ENCODE measurements around the gene NEDD9. TPM values are rescaled to one million over a fixed set of nuclear protein-coding genes. Genes with fewer than 3 reads are reported as not detected.

Gene NEDD9
- total and polyA plus RNA-seq, 10 of the 15 experiments (the other 5 are each of a cell fraction or from before 2014, with no cell fraction given), result 4.9 to 92.6 (median 14.6) TPM

GRCh38 chr6:11270030-11271027, 37.9 kb upstream of the NEDD9 start:
- no peaks in the 10 kb centered on the region; the same call in 1 of the 2 replicates for H3K79me2 ChIP-seq (ENCODE audit: control insufficient read depth, insufficient read depth, low read length)
- H4K20me1 ChIP-seq (ENCODE audit: control insufficient read depth, insufficient read depth), result no peaks in the 10 kb centered on the region

More at GRCh38 chr6:11270030-11271027, 37.9 kb upstream of the NEDD9 start:
- no peak overlapping the region for H3K9ac ChIP-seq (ENCODE audit: control insufficient read depth, insufficient read depth, low read length)
- no peak for FAIRE-seq
- ChIA-PET POLR2A (interaction anchor here (0.6 to 1.9 kb wide), 3 partner anchors 9 to 246 kb away, joined by 3 to 8 read pairs (median 6); partner anchors contain the start of gene NEDD9), RAD21 (ENCODE audit: unreplicated experiment) (interaction anchor here (0.7 to 1.7 kb wide), 2 partner anchors 39 to 191 kb away, joined by 4 to 7 read pairs; partner anchors contain the start of gene NEDD9), SMC1A (ENCODE audit: uncharacterized antibody, unreplicated experiment) (interaction anchor here (0.7 to 3.5 kb wide), 9 partner anchors 8 to 225 kb away, joined by 3 to 15 read pairs (median 3); no protein-coding TSS in a partner anchor), CTCF (interaction anchor here (0.6 to 1.3 kb wide), 4 partner anchors 51 to 1919 kb away, joined by 3 to 4 read pairs (median 3); no protein-coding TSS in a partner anchor)
- no peak overlapping the region for H2AFZ ChIP-seq (ENCODE audit: control insufficient read depth, low read depth, low read length)
- no peaks in the 10 kb centered on the region for H3K9me3 ChIP-seq (replicated peaks; ENCODE audit: control insufficient read depth, insufficient read depth, low read length)
- BruUV-seq (replicated peaks), result no TSS peak
- H3K27me3 ChIP-seq (replicated peaks in 1 of 2; ENCODE audit: control insufficient read depth in 2 of 2, insufficient read depth in 2 of 2, low read length in 1 of 2), result no peaks in the 10 kb centered on the region
- H3K4me2 ChIP-seq (ENCODE audit: control insufficient read depth, insufficient read depth), result no peak overlapping the region
- in situ Hi-C loops (cut with MboI) (no loop called here), intact Hi-C loops (cut with micrococcal nuclease; ENCODE audit: unreplicated experiment) (no loop called here)
- H3K4me3 ChIP-seq, result no peak overlapping the region
- H3K4me1 ChIP-seq (ENCODE audit: control insufficient read depth, insufficient read depth, low read length), result peaks cover 8% of the 10 kb centered on the region; the same call in 1 of the 2 replicates
- no peak for ATAC-seq
- TF ChIP-seq MEF2A (IDR thresholded peaks at IDR 0.05; ENCODE audit: insufficient read depth, low read depth, low read length), result no peak
- no peak for TF ChIP-seq SPI1 (IDR thresholded peaks at IDR 0.05; ENCODE audit: borderline replicate concordance, insufficient read depth, low read depth, low read length)
- TF ChIP-seq NFIC (IDR thresholded peaks at IDR 0.05; ENCODE audit: low read depth, low read length), result no peak
- no peak for TF ChIP-seq SREBF1 (IDR thresholded peaks at IDR 0.05; ENCODE audit: low read length)
- TF ChIP-seq SIX5 (IDR thresholded peaks at IDR 0.05; ENCODE audit: low read depth, low read length, severe bottlenecking), result no peak
- TF ChIP-seq SRF (IDR thresholded peaks at IDR 0.05; ENCODE audit: low read depth in 2 of 2, low read length in 2 of 2), result no peak
- no peak for TF ChIP-seq CBFB (IDR thresholded peaks at IDR 0.05; ENCODE audit: low read depth)
- TF ChIP-seq YBX1 (IDR thresholded peaks at IDR 0.05), result no peak
- TF ChIP-seq TCF7 (IDR thresholded peaks at IDR 0.05; ENCODE audit: borderline replicate concordance), result no peak
- no peak for TF ChIP-seq MXI1 (IDR thresholded peaks at IDR 0.05; ENCODE audit: low read depth, low read length)
- TF ChIP-seq IKZF2 (IDR thresholded peaks at IDR 0.05), result no peak
- TF ChIP-seq DPF2 (IDR thresholded peaks at IDR 0.05), result no peak
- TF ChIP-seq TARDBP (IDR thresholded peaks at IDR 0.05; ENCODE audit: borderline replicate concordance), result no peak
- TF ChIP-seq MLLT1 (IDR thresholded peaks at IDR 0.05), result no peak
- no peak for TF ChIP-seq EP300 (IDR thresholded peaks at IDR 0.05; ENCODE audit: borderline replicate concordance in 1 of 2, control insufficient read depth in 1 of 2, low read depth in 2 of 2, low read length in 2 of 2)
- no peak for TF ChIP-seq HDAC2 (IDR thresholded peaks at IDR 0.05)
- TF ChIP-seq RUNX3 (IDR thresholded peaks at IDR 0.05; ENCODE audit: low read length), result no peak
- TF ChIP-seq MEF2B (IDR thresholded peaks at IDR 0.05; ENCODE audit: partially characterized antibody, poor library complexity, severe bottlenecking), result no peak
- no peak for TF ChIP-seq PAX5 (IDR thresholded peaks at IDR 0.05; ENCODE audit: borderline replicate concordance, low read depth, low read length)
- TF ChIP-seq CHD4 (IDR thresholded peaks at IDR 0.05), result no peak
- 82% methylated on average over 12 of the region's 12 CpGs for WGBS (ENCODE audit: insufficient coverage, insufficient replicate concordance, low lambda C conversion rate, missing lambda C conversion rate)
- no peak overlapping the region for H3K27ac ChIP-seq (ENCODE audit: control insufficient read depth, insufficient read depth)
- no peak for DNase-seq (ENCODE audit: low read depth, low spot score)
- peaks cover 5 to 12% of the 10 kb centered on the region in 2 experiments; a peak in 2 of 4 replicates for H3K36me3 ChIP-seq (ENCODE audit: control insufficient read depth in 2 of 2, insufficient read depth in 2 of 2, low read length in 1 of 2)

Measured in GM12878 (cell line).